SK-N-SH (cell line): Measurements from ENCODE around the gene IL3. TPM values are rescaled to one million over a fixed set of nuclear protein-coding genes. Genes with fewer than 3 reads are reported as not detected.

Source experiments
- CTCF ChIA-PET: fragments of 300-600, 350-600 bp; formaldehyde crosslinking; extraction: SDS; loops from one replicate; lab custom pipeline; 2021; lab: Yijun Ruan, JAX
- POLR2A ChIA-PET: fragments of 350-600 bp; sonication (Branson Sonifier 250); formaldehyde crosslinking; extraction: SDS; loops from one replicate; lab custom pipeline; 2020; ENCODE audit warnings: antibody characterized with exemption, inconsistent platforms; lab: Yijun Ruan, JAX
- DNase-seq: peaks from one replicate; pipeline ENCODE4 v3.0.0; 2012
- H2AFZ ChIP-seq: fragments of 200-600 bp; sonication (generic); 2 replicates; pipeline ENCODE4 v1.8.1; 2016; ENCODE audit warnings: antibody characterized with exemption, mild to moderate bottlenecking, low read depth
- H3F3A ChIP-seq: fragments of 200-600 bp; sonication (generic); replicated peaks from 2 replicates; pipeline ENCODE3; 2016; ENCODE audit warnings: antibody characterized with exemption, mild to moderate bottlenecking; ENCODE audit not compliant: insufficient read depth
- H3K27ac ChIP-seq, 2 experiments: fragments of 200-500 bp in 1 of 2; fragments of 200-600 bp in 1 of 2; sonication (Bioruptor generic) in 1 of 2; sonication (generic), shearing (Covaris generic) in 1 of 2; 2 replicates each; pipeline versions ENCODE4 v1.5.1 to v1.6.1; 2014 to 2016; ENCODE audit warnings: low read depth in 2 of 2, inconsistent platforms in 1 of 2, low read length in 1 of 2, mild to moderate bottlenecking in 1 of 2, mixed read lengths in 1 of 2
- H3K27me3 ChIP-seq: fragments of 200-600 bp; sonication (generic), shearing (Covaris generic); 2 replicates; pipeline ENCODE4 v1.6.1; 2016; ENCODE audit warnings: mixed run types; ENCODE audit not compliant: insufficient read depth
- H3K36me3 ChIP-seq, 2 experiments: fragments of 200-500 bp in 1 of 2; fragments of 200-600 bp in 1 of 2; sonication (Bioruptor generic) in 1 of 2; sonication (generic) in 1 of 2; replicated peaks in 1 of 2; 2 replicates each; pipeline versions ENCODE3 to v1.5.1; 2014 to 2016; ENCODE audit warnings: low read length in 1 of 2, mild to moderate bottlenecking in 1 of 2; ENCODE audit not compliant: insufficient read depth in 2 of 2, control insufficient read depth in 1 of 2
- H3K4me1 ChIP-seq, 2 experiments: fragments of 200-500 bp in 1 of 2; fragments of 200-600 bp in 1 of 2; sonication (Bioruptor generic) in 1 of 2; sonication (generic), shearing (Covaris generic) in 1 of 2; 2 replicates each; pipeline versions ENCODE4 v1.5.1 to v1.6.1; 2014 to 2016; ENCODE audit warnings: low read depth in 1 of 2, low read length in 1 of 2, mixed run types in 1 of 2; ENCODE audit not compliant: insufficient read depth in 2 of 2, control insufficient read depth in 1 of 2
- H3K4me2 ChIP-seq: fragments of 200-600 bp; sonication (generic), shearing (Covaris generic); 2 replicates; pipeline ENCODE4 v1.6.1; 2017; ENCODE audit warnings: mixed run types
- H3K4me3 ChIP-seq, 2 experiments: fragments of 200-500 bp in 1 of 2; fragments of 200-600 bp in 1 of 2; sonication (Bioruptor generic) in 1 of 2; sonication (generic), shearing (Covaris generic) in 1 of 2; 2 replicates each; pipeline versions ENCODE4 v1.5.1 to v1.8.1; 2014 to 2016; ENCODE audit warnings: low read depth in 2 of 2, inconsistent platforms in 1 of 2, low read length in 1 of 2, mild to moderate bottlenecking in 1 of 2, mixed read lengths in 1 of 2, moderate library complexity in 1 of 2
- H3K79me2 ChIP-seq: fragments of 200-600 bp; sonication (generic); 2 replicates; pipeline ENCODE4 v1.8.1; 2017; ENCODE audit warnings: mild to moderate bottlenecking; ENCODE audit not compliant: insufficient read depth
- H3K9ac ChIP-seq: fragments of 200-600 bp; sonication (generic); 2 replicates; pipeline ENCODE4 v1.6.1; 2017; ENCODE audit warnings: mixed run types
- H3K9me2 ChIP-seq: fragments of 200-600 bp; sonication (generic); 2 replicates; pipeline ENCODE4 v1.6.1; 2017; ENCODE audit warnings: mixed run types
- H3K9me3 ChIP-seq: fragments of 200-600 bp; sonication (generic); 2 replicates; pipeline ENCODE4 v1.6.1; 2017; ENCODE audit warnings: mixed run types, mild to moderate bottlenecking, moderate library complexity
- H4K20me1 ChIP-seq: fragments of 200-600 bp; sonication (generic); 2 replicates; pipeline ENCODE4 v1.6.1; 2017; ENCODE audit warnings: mild to moderate bottlenecking, mixed run types; ENCODE audit not compliant: insufficient read depth
- FOXM1 ChIP-seq: IDR thresholded peaks from 2 replicates; pipeline ENCODE4 v1.4.0; 2012; ENCODE audit warnings: low read depth, mild to moderate bottlenecking
- GATA2 ChIP-seq: sonication (generic); formaldehyde crosslinking; IDR thresholded peaks from 2 replicates; pipeline ENCODE4 v1.5.0; 2020; ENCODE audit warnings: mild to moderate bottlenecking, missing genetic modification reagents
- NFIC ChIP-seq: IDR thresholded peaks from 2 replicates; pipeline ENCODE4 v1.4.0; 2012; ENCODE audit warnings: borderline replicate concordance
- RAD21 ChIP-seq: IDR thresholded peaks from 2 replicates; pipeline ENCODE4 v1.6.1; 2012; ENCODE audit warnings: mild to moderate bottlenecking, low read length
- RFX5 ChIP-seq: IDR thresholded peaks from 2 replicates; pipeline ENCODE4 v1.6.1; 2012; ENCODE audit warnings: mild to moderate bottlenecking, improper control_type of control experiment, low read length
- SMC3 ChIP-seq: IDR thresholded peaks from 2 replicates; pipeline ENCODE4 v1.6.1; 2012; ENCODE audit warnings: low read depth, low read length, improper control_type of control experiment
- TCF12 ChIP-seq: IDR thresholded peaks from 2 replicates; pipeline ENCODE4 v1.4.0; 2012
- WGBS: methylation state at CpG from one replicate; pipeline ENCODE4 v1.1.6; 2017; ENCODE audit warnings: low lambda C conversion rate; 5-methylcytosine and 5-hydroxymethylcytosine counted together
- polyA plus RNA-seq, 3 experiments: library from polyadenylated mRNA; depleted of rRNA; stranded (reverse); fragments of >200 nt; gene quantifications; 2 replicates each; pipeline ENCODE4 v1.2.3, GENCODE V29; 2012
- TF ChIP-seq, protein P1 (sequence below): IDR thresholded peaks from 2 replicates; pipeline ENCODE4 v1.4.0; 2012; ENCODE audit warnings: low read depth
- TF ChIP-seq, protein P2 (sequence below): fragments of 200-600 bp; sonication (generic); IDR thresholded peaks from 2 replicates; pipeline ENCODE4 v1.6.1; 2017; ENCODE audit warnings: antibody characterized with exemption, mild to moderate bottlenecking, moderate library complexity
- TF ChIP-seq, protein P3 (sequence below): IDR thresholded peaks from 2 replicates; pipeline ENCODE4; 2012
- TF ChIP-seq, protein P4 (sequence below): IDR thresholded peaks from 2 replicates; pipeline ENCODE4 v1.4.0; 2012; ENCODE audit warnings: low read depth, borderline replicate concordance
- TF ChIP-seq, protein P5 (sequence below): fragments of 150-350 bp; IDR thresholded peaks from 2 replicates; pipeline ENCODE4 v1.6.1; 2016; ENCODE audit warnings: mild to moderate bottlenecking, low read depth, low read length

Gene IL3
- polyA plus RNA-seq, 1 of the 3 experiments (the other 2 are of a cell fraction) = not detected

DNA sequence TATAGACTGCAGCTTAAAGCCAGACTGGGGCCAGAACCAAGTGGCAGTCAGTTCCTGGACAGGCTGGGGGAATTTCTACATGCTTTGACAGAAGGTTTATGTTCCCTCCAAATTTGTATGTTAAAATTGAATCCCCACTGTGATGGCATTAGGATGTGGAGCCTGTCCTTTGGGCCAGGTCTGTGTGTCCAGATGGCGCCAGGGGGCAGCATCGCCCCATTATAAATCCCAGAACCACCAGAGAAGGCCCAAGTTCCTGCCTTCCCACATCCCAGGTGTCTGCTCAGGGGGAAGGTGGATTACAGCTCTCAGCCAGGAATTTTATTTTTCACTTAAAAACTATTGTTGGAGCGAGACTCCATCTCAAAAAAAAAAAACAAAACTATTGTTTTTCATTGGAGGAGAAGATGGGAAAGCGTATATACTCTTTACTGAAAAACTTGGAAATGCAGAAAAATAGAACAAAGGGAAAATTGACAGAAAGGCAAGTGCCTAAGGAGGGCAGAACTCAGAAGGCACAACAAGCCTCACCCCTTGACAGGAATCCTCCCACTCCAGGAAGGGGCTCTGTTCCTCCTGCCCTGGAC is 5.0 kb downstream of the IL3 start:
- ChIA-PET POLR2A (no interaction called here), CTCF (interaction anchor here (0.6 to 6.5 kb wide), 38 partner anchors 8 to 481 kb away, joined by 3 to 67 read pairs (median 4); partner anchors contain the start of gene CSF2)
- Histone ChIP-seq H3K4me2 (no peak overlapping the region), H3K9me3 (no peaks in the 10 kb centered on the region), H3K79me2 (no peaks in the 10 kb centered on the region), H3F3A (no peaks in the 10 kb centered on the region), H3K9me2 (no peaks in the 10 kb centered on the region), H3K9ac (no peak overlapping the region), H2AFZ (no peak overlapping the region), H4K20me1 (no peaks in the 10 kb centered on the region), H3K27me3 (no peaks in the 10 kb centered on the region), H3K4me1 (no peaks in the 10 kb centered on the region), H3K36me3 (no peaks in the 10 kb centered on the region), H3K27ac (no peak overlapping the region), H3K4me3 (no peak overlapping the region; a peak in 1 of 4 replicates)
- TF ChIP-seq, protein P1, sequence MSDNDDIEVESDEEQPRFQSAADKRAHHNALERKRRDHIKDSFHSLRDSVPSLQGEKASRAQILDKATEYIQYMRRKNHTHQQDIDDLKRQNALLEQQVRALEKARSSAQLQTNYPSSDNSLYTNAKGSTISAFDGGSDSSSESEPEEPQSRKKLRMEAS = no peak
- TF ChIP-seq SMC3 = peak; percentile 67
- no peak for TF ChIP-seq GATA2 (CRISPR knock-in tag)
- TF ChIP-seq, protein P2, sequence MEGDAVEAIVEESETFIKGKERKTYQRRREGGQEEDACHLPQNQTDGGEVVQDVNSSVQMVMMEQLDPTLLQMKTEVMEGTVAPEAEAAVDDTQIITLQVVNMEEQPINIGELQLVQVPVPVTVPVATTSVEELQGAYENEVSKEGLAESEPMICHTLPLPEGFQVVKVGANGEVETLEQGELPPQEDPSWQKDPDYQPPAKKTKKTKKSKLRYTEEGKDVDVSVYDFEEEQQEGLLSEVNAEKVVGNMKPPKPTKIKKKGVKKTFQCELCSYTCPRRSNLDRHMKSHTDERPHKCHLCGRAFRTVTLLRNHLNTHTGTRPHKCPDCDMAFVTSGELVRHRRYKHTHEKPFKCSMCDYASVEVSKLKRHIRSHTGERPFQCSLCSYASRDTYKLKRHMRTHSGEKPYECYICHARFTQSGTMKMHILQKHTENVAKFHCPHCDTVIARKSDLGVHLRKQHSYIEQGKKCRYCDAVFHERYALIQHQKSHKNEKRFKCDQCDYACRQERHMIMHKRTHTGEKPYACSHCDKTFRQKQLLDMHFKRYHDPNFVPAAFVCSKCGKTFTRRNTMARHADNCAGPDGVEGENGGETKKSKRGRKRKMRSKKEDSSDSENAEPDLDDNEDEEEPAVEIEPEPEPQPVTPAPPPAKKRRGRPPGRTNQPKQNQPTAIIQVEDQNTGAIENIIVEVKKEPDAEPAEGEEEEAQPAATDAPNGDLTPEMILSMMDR = peak; percentile 83
- TF ChIP-seq, protein P3, sequence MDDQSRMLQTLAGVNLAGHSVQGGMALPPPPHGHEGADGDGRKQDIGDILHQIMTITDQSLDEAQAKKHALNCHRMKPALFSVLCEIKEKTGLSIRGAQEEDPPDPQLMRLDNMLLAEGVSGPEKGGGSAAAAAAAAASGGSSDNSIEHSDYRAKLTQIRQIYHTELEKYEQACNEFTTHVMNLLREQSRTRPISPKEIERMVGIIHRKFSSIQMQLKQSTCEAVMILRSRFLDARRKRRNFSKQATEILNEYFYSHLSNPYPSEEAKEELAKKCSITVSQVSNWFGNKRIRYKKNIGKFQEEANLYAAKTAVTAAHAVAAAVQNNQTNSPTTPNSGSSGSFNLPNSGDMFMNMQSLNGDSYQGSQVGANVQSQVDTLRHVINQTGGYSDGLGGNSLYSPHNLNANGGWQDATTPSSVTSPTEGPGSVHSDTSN = no peak
- peak; percentile 86 for TF ChIP-seq RAD21
- peak; percentile 86 for DNase-seq
- 28% methylated on average over 4 of the region's 4 CpGs for WGBS

DNA sequence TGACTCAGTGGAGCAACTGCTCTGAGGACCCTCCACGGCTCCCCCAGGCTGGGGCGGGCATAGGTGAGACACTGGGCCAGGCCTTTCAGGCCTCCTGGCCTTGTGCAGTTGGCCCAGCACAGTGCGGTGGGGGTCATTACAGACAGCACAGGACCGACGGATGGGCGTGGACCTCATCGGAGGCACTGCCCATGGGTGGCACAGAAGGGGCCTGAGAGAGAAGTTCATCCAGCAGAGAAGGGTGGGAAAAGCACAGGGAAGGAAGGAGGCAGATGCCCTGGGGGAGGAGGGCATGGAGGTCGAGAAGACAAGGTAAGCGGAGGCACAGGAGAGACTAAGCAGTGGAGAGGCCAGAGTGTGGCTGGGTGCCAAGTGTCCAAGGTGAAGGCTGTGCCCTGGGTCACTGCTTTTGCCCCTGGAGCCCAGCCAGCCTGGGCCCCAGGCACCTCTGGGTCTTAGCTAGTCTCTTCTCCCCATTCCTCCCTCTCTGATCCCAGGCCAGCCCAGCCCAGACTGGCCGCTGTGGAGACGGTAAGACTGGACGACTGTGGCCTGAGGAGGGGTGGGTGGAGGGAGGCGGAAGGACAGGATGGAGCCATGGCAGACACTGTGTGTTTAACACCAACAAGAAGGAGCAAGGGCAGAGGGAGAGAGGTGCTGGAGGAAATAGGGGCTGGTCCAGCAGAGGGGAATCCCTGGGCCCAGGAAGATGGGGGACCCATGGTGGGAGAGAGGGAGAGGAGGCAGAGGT is 5.7 kb downstream of the IL3 start:
- Histone ChIP-seq H2AFZ (no peak overlapping the region), H3K9ac (no peak overlapping the region), H3F3A (no peaks in the 10 kb centered on the region), H3K4me2 (no peak overlapping the region), H3K27me3 (no peaks in the 10 kb centered on the region), H3K27ac (no peak overlapping the region), H3K36me3 (no peaks in the 10 kb centered on the region), H4K20me1 (no peaks in the 10 kb centered on the region), H3K9me2 (no peaks in the 10 kb centered on the region), H3K79me2 (no peaks in the 10 kb centered on the region), H3K4me3 (no peak overlapping the region), H3K4me1 (no peaks in the 10 kb centered on the region), H3K9me3 (no peaks in the 10 kb centered on the region)
- ChIA-PET POLR2A (no interaction called here), CTCF (interaction anchor here (0.6 to 6.5 kb wide), 21 partner anchors 7 to 478 kb away, joined by 3 to 67 read pairs (median 5); partner anchors contain the start of gene CSF2)
- WGBS = 91% methylated on average over 13 of the region's 13 CpGs
- TF ChIP-seq FOXM1 (no peak), GATA2 (CRISPR knock-in tag) (no peak), NFIC (no peak), TCF12 (no peak), RFX5 (no peak)
- TF ChIP-seq, protein P4, sequence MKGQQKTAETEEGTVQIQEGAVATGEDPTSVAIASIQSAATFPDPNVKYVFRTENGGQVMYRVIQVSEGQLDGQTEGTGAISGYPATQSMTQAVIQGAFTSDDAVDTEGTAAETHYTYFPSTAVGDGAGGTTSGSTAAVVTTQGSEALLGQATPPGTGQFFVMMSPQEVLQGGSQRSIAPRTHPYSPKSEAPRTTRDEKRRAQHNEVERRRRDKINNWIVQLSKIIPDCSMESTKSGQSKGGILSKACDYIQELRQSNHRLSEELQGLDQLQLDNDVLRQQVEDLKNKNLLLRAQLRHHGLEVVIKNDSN = no peak
- TF ChIP-seq, protein P5, sequence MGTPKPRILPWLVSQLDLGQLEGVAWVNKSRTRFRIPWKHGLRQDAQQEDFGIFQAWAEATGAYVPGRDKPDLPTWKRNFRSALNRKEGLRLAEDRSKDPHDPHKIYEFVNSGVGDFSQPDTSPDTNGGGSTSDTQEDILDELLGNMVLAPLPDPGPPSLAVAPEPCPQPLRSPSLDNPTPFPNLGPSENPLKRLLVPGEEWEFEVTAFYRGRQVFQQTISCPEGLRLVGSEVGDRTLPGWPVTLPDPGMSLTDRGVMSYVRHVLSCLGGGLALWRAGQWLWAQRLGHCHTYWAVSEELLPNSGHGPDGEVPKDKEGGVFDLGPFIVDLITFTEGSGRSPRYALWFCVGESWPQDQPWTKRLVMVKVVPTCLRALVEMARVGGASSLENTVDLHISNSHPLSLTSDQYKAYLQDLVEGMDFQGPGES = no peak
- TF ChIP-seq, protein P2 = no peak
- no peak for DNase-seq
